ENCODE results near the gene CASP14. TPM values are rescaled to one million over a fixed set of nuclear protein-coding genes. Genes with fewer than 3 reads are reported as not detected.

CASP14 gene
- total RNA-seq, 4 donors from 2014 or later = not detected

DNA sequence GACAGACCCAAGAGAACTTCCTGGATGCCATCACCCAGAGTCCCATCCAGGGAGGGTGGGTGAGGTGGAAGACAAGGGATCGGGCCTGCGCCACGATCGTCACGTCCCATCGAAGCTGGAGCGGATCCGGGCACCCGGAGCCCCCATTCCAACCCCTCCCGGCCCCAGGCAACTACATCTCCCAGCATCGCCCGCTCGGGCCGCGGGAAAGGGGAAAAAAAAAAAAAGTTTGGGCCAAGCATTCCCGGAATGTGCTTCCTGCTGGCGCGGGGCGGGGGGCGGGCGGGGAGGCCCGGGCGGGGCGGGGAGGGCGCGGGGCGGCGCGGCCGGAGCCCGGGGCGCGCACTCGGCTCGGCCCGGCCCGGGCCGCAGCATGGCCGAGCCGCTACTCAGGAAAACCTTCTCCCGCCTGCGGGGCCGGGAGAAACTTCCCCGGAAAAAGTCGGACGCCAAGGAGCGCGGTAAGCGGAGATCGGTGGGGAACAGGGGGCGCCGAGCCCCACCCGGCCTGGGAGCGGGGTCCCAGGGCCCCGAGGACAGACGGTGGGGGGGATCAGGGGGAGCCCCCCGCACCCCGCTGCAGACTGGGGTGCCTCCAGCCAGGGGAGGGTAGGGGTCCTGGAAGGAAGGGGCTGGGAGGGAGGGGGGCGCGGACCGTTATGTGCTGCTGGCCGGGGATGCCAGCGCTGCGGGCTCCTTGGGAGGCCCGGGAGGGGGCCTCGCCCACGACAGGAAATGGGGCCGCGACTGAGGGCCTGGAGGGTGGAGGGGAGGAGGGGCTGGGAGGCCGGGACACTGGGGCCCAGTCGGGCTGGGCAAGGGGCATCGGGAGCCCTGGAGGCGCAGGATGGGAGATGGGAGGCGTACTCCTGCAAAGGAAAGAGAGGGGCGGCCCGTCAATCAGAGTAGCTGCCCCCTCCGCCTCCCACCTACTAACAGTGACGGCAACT is 58.1 kb downstream of the CASP14 start, which contains the start of gene SYDE1:
Gene SYDE1 (plus strand): TSS at position 341 of the 950 bp plus-strand sequence. CDS start 33 bp downstream, at position 374.
- H3K4me1 ChIP-seq = peaks cover 0 to 23% (median 0%) of the 10 kb centered on the region in 4 donors
- in situ Hi-C loops (cut with MboI; ENCODE audit: low pct_ligation_motif_present in 1 of 4, low pct_unique_long_range_greater_than_20kb in 1 of 4, low sequenced_read_pairs in 3 of 4) (no loop called here), intact Hi-C loops (cut with DNase I; ENCODE audit: low total_unique reads) (no loop called here)
- peaks cover 30% of the 10 kb centered on the region for H3K27me3 ChIP-seq
- peak within 1 kb of the TSS; percentile 88 to 98 (median 93) for H3K27ac ChIP-seq
- no peaks in the 10 kb centered on the region for H3K36me3 ChIP-seq
- peaks cover 0 to 8% of the 10 kb centered on the region in 2 donors for H3K9me3 ChIP-seq
- H3K4me3 ChIP-seq = peak within 1 kb of the TSS; percentile 59 to 82 (median 78)
- 3% methylated on average over 66 of the region's 78 CpGs; no CpG with 5 or more reads in 1 of the 2 donors for WGBS, 2 donors (ENCODE audit: low coverage in 1 of 2)
- DNase-seq = no peak
- no peak for TF ChIP-seq POLR2A (IDR thresholded peaks at IDR 0.05)
- TF ChIP-seq POLR2AphosphoS5 (IDR thresholded peaks at IDR 0.05) = peak in 2 of 3 donors; percentile 13 to 32
- no peak for TF ChIP-seq EP300 (IDR thresholded peaks at IDR 0.05; ENCODE audit: low read depth)
- TF ChIP-seq, protein P1, sequence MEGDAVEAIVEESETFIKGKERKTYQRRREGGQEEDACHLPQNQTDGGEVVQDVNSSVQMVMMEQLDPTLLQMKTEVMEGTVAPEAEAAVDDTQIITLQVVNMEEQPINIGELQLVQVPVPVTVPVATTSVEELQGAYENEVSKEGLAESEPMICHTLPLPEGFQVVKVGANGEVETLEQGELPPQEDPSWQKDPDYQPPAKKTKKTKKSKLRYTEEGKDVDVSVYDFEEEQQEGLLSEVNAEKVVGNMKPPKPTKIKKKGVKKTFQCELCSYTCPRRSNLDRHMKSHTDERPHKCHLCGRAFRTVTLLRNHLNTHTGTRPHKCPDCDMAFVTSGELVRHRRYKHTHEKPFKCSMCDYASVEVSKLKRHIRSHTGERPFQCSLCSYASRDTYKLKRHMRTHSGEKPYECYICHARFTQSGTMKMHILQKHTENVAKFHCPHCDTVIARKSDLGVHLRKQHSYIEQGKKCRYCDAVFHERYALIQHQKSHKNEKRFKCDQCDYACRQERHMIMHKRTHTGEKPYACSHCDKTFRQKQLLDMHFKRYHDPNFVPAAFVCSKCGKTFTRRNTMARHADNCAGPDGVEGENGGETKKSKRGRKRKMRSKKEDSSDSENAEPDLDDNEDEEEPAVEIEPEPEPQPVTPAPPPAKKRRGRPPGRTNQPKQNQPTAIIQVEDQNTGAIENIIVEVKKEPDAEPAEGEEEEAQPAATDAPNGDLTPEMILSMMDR (IDR thresholded peaks at IDR 0.05) = no peak

Other genes starting within 250 kb of the CASP14 start
- not detected for gene OR7A5, start 214.3 kb upstream of the CASP14 start, total RNA-seq
- gene OR7C1, start 214.3 kb upstream of the CASP14 start, total RNA-seq = under 1 TPM in 1 of 4 donors, not detected in 3; under 0.01 TPM
- not detected for gene OR7A10, start 200.6 kb upstream of the CASP14 start, total RNA-seq
- gene OR7A17, start 163.3 kb upstream of the CASP14 start, total RNA-seq = not detected
- gene OR7C2, start 108.0 kb upstream of the CASP14 start, total RNA-seq = not detected
- not detected for gene SLC1A6, start 69.6 kb upstream of the CASP14 start, total RNA-seq
- not detected for gene OR1I1, start 32.7 kb downstream of the CASP14 start, total RNA-seq
- gene SYDE1, start 57.9 kb downstream of the CASP14 start, total RNA-seq = 10 to 100 TPM in 3 of 4 donors, 1 to 10 TPM in 1; 6.7 to 20.9 (median 12.3) TPM
- 10 to 100 TPM in 1 of 4 donors, 1 to 10 TPM in 3; 2.2 to 16.3 (median 4.7) TPM for gene NOTCH3, start 151.5 kb downstream of the CASP14 start, total RNA-seq
- not detected for gene EPHX3, start 183.0 kb downstream of the CASP14 start, total RNA-seq